HG02798 (cell line): ENCODE results near the gene VAMP2.

ENCODE experiments used
- ATAC-seq: cut with Tn5 transposase; IDR thresholded peaks from one replicate; pipeline ENCODE4 v1.9.1; 2021; ENCODE audit warnings: mild to moderate bottlenecking; ENCODE audit not compliant: unreplicated experiment, poor library complexity

Gene VAMP2

DNA sequence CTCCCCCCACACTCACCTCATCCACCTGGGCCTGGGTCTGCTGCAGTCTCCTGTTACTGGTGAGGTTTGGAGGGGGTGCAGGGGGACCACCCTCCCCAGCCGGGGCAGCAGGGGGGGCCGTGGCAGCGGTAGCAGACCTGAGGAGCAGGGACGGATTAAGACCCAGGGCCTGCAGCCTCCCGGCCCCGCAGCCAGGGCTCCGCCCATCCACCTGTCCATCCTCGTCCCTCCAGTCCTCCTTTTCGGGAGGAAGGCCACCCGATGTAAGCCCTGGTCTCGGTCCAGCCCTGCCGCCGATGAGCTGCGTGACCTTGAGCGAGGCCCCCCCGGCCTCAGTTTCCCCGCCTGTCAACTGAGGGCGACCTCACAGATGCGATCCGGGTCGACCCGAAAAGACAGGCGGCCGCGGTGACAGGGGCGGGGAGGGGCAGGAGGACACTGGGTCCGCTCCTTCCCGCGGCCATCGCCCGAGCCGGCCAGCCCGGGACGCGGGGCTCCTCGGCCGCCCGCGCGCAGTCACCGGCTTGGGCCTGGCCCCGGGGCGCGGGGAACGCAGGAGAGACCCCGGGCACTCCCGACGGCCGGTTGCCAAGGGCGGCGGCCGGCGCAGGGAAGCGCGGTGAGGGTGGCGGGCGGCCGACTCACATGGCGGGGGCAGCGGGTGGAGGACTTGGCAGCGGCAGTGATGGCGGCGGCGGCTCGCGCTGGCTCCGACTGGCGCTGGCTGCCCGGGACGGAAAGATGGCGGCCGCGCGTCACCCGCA lies at the start of gene VAMP2:
TSS of gene VAMP2 (minus strand) at position 716 of the 764 bp plus-strand sequence. CDS start at position 647, 69 bp downstream.
- ATAC-seq = peak; percentile 58

- peak; percentile 15 for ATAC-seq
These were observed 48.2 kb upstream of the VAMP2 start for GRCh38 chr17:8210761-8211458.

- peak; percentile 93 for ATAC-seq
These were observed 47.4 kb upstream of the VAMP2 start, which contains the start of gene AURKB for GRCh38 chr17:8209907-8210760. TSS of gene AURKB (minus strand) at chr17:8210575. CDS start at chr17:8210224, 351 bp downstream.

- no peak for ATAC-seq
These were observed 43.8 kb upstream of the VAMP2 start for GRCh38 chr17:8206536-8206935.

DNA sequence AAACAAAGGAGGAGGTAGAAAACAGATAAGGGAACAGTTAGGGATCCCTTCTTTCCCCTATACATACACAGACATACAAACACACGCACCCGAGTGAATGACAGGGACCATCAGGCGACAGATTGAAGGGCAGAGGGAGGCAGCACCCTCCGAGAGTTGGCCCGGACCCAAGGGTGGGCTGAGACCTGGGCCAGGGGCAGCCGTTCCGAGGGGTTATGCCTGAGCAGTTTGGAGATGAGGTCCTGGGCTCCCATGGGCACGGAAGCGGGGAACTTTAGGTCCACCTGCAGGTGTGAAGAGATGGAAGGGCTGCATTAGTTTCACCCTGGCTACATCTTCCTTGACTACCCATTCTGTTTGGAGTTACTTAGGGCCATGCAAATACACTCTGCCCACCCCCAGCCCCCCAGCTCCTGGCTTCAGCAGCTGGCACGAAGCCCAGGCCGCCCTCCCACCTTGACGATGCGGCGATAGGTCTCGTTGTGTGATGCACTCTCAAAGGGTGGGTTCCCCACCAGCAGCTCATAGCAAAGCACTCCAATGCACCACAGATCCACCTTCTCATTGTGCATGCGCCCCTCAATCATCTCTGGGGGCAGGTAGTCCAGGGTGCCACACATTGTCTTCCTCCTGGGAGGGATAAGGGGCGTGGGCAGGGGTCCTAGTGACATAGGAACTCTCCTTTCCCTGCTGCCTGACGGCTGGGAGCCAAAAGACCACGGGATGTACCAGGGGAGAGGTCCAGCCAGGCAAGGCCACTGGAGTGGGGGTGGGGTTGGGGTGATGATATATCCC lies 42.2 kb upstream of the VAMP2 start:
- no peak for ATAC-seq

DNA sequence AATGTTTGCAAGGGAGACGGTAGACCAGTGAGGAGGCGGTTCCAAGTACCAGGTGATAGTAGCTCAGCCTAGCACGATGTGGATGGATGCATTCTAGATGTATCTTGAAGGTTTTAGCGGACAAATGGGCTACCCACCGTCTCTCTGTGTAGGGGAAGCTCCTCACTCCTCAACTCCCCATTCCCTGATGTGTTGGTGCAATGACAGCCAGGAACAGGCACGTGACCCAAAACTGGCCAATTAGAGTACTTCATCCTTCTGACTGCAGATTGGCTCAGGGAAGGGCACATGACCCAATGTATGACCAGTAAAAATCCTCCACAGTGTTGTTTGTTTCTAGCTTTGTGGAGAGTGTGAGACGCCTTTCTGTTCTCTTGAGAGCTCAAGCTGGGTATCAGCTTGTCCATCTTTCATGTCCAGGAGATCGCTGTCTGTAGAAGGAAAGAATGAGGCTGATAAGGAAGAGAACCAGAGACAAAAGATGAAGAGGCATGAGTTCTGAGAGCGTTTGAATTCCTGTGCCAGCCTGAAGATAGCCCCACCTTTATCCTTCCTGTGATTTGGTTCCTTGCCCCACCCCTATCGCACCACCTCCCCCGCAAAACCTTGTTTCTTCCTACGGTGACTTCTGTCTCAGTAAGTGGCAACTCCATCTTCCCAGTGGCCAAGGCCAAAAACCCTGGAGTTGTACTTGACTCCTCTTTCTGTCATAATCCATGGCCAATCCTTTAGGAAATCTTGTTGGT lies 29.5 kb upstream of the VAMP2 start:
- peak; percentile 22 for ATAC-seq

DNA sequence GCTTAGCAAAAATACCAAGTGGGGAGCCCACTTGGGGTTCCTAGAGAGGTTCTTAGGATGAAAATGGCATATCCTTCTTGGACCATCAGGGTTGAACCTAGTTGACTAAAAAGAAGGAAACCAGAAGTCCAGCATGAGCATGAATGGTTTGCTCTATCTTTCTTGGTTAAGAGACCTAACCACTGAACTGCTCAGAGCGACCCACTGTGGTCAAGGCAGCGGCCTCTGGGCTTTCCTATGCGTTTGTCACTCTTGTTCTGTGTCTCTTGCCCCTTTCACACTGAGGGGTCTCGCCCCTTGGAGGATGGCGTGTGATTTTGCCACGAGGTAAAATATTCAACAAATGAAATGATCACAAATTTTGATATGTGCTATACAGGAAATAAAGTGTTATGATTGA lies 27.8 kb upstream of the VAMP2 start:
- no peak for ATAC-seq

GRCh38 chr17:8189711-8190477 lies 27.1 kb upstream of the VAMP2 start, which contains the start of gene BORCS6:
TSS of gene BORCS6 (minus strand) at chr17:8190180. CDS start at chr17:8190140, 40 bp downstream.
- ATAC-seq = peak; percentile 62

DNA sequence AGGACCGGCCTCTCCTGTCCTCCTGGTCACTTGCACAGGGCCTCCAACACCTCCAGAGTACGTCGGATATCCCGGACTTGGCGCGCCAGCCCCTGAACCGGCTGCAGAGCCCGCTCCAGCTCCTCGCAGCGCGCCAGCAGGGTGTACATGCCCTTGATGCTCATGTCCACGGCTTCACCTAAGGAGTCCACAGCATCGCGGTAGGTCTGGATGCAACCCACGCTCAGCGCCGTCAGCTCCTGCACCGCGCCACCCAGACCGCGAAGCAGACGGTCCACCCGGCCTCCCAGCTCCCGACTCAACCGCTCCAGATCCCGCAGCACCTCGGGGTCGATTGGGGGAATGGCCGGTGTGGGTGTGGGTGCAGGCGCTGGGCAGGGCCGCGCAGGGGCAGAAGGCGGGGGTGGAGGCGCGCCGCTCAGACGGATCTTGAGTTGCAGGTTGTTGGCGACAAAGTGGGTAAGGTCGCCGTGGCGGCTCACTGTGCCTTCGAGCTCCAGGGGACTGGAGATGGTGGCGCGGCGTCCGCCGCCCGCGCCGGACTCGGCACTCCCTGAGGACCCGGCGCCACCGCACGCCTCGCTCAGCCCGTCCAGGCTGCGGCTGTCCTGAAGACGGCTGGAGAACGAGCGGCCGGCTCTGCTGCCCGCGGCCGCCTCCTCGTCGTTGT lies 26.4 kb upstream of the VAMP2 start:
- ATAC-seq = no peak

DNA sequence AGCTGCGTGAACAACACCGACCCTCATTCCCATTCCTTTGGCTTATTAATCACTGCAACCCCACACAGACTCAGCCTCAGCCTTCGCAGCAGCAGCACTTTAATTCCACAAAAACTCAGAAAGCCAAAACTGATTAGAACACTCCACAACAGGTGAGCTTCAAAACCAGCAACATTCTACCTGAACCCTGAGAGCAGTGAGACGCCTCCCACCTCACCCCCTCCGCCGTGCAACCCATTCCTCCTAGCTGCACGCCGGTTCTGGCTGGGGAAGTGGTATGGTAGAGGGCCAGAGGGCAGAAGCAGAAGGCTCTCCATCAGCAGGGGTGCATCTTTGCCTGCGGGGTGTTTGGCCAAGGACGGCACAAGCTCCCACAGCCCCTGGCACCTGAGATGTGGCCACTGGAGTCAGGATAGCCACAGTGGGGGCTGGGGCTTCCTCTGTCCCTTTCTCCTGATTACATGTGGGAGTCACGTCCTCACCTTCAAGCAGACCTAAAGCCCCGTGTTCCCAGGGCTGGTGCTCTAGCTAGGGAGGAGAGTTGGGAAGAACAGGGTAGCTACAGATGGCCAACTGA lies 25.6 kb upstream of the VAMP2 start:
- ATAC-seq = no peak

DNA sequence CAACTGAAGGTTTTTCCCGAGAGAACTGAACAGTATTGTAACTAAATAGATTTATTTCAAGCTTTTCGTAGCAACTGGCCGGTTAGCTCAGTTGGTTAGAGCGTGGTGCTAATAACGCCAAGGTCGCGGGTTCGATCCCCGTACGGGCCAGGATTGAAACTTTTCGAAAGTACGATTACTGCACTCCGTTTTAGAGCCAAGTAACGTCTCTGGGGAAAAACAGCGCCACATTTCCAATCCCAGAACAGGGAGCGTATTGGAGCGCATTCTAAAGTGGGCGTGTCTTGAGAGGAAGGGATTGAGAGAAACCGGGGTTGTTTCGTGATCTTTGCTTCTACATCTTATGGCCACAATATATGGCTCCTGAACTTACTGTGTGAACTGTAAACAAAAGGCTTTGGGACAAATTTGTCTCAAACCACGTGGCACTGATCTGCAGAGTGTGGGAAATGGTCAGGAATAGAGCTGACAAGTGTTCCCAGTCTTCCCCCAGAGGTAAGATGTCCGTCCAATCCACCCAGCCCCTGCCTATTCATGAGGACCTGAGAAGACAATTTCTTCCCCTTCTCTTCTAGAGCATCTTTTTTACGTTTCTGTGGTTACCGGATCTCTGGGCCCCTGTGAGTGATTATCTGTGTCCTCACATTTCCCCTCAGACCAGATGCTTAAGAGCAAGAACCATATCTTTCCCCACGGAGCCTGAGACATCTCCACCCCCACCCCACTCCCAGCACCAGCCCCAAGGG lies 24.9 kb upstream of the VAMP2 start:
- ATAC-seq = peak; percentile 28

GRCh38 chr17:8186787-8187516 lies 24.2 kb upstream of the VAMP2 start:
- peak; percentile 27 for ATAC-seq

DNA sequence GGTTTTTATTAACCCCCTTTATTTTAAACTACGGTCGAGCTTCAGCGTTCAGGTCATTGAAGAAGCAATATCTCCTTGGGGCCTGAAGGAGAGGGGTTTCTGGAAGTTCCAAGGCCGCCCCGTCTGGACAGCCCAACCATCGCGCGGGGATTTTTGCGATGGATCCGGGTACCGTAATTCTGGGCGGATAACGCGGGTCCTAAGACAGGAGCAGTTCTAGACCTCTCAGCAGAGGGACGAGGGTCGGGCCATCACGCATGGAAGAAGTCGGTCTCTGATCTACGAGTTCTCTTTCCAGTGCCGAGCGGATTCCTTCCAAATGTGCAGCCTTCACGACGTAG lies 23.7 kb upstream of the VAMP2 start:
- ATAC-seq = no peak

DNA sequence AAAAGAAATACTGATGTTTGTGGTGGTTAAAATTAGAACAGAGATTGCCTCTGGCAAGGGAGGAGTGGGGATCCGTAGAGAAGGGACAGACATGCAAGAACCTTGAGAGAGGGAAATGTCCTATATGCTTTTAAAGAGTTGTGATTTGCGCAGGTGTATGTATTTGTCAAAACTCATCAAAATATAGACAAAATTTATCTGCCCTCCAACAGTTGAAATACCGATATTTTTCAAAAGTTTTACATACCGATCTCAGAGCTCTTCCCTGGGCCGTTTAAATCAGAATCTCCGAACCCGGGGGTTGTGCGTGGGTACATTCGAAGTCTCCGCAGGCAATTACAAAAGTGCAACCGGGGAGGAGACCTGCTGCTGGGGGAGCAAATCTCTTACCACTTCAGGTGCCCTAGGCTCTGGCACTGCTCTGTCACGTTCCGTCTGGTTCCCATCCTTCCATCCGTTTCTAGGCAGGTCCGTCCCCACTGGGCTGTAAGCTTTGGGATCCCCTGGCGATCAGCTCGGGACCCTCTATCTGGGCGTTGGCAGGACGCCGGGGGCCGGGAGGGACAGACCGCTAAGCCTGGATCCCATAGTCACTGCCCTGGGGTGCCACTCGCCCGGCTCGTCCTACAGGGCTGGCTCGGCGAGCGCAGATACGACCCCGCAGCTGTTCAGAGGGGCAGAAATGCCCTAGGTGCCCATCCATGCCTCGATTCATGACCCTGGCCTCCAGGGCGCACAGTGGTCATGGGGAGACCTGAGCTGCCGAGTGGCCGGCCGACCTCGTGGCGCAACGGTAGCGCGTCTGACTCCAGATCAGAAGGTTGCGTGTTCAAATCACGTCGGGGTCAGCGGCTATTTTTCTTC lies 23.1 kb upstream of the VAMP2 start:
- ATAC-seq = peak; percentile 19

GRCh38 chr17:8176998-8177731 lies 14.4 kb upstream of the VAMP2 start:
- no peak for ATAC-seq
